Keratinocyte (primary cell): ENCODE measurements around the gene ACTN4. TPM values are rescaled to one million over a fixed set of nuclear protein-coding genes. Genes with fewer than 3 reads are reported as not detected.

Source experiments
- DNase-seq: peaks from one replicate; pipeline ENCODE4 v3.0.0-alpha.2; 2011; ENCODE audit warnings: low read depth, missing footprints, low spot score
- FAIRE-seq: peaks from 2 replicates; lab custom pipeline; 2011; peaks lifted over from hg19 to GRCh38; lab: Jason Lieb, UNC
- H2AFZ ChIP-seq: 2 replicates; pipeline ENCODE4 v1.6.0; 2012; ENCODE audit warnings: low read length, control low read depth, inconsistent platforms; ENCODE audit not compliant: control insufficient read depth
- H3K27ac ChIP-seq: 2 replicates; pipeline ENCODE4 v1.5.1; 2011; ENCODE audit warnings: low read length; ENCODE audit not compliant: control insufficient read depth, insufficient read depth
- H3K27me3 ChIP-seq: 3 replicates; pipeline ENCODE4 v1.6.0; 2011; ENCODE audit warnings: low read length; ENCODE audit not compliant: control insufficient read depth, insufficient read depth; ENCODE audit errors: extremely low read depth
- H3K36me3 ChIP-seq, 2 experiments: 2 replicates in 1 of 2; 3 replicates in 1 of 2; pipeline ENCODE4 v1.5.1; 2011; ENCODE audit warnings: low read length in 2 of 2, mild to moderate bottlenecking in 1 of 2; ENCODE audit not compliant: control insufficient read depth in 2 of 2, insufficient read depth in 2 of 2; ENCODE audit errors: extremely low read depth in 1 of 2
- H3K4me1 ChIP-seq: 3 replicates; pipeline ENCODE4 v1.5.1; 2011; ENCODE audit warnings: low read length; ENCODE audit not compliant: control insufficient read depth, insufficient read depth; ENCODE audit errors: extremely low read depth
- H3K4me2 ChIP-seq: 3 replicates; pipeline ENCODE4 v1.6.0; 2011; ENCODE audit warnings: low read depth, low read length; ENCODE audit not compliant: control insufficient read depth, insufficient read depth; ENCODE audit errors: extremely low read depth
- H3K4me3 ChIP-seq, 3 experiments: fragments of 200-600 bp in 1 of 3; sonication (generic) in 1 of 3; 2 replicates in 2 of 3; 3 replicates in 1 of 3; pipeline ENCODE4 v1.5.1; 2011 to 2016; ENCODE audit warnings: low read length in 3 of 3, mild to moderate bottlenecking in 3 of 3, control low read depth in 2 of 3, inconsistent platforms in 1 of 3, low read depth in 1 of 3, mixed read lengths in 1 of 3, mixed run types in 1 of 3, moderate library complexity in 1 of 3; ENCODE audit not compliant: control insufficient read depth in 2 of 3, insufficient read depth in 2 of 3; ENCODE audit errors: extremely low read depth in 1 of 3
- H3K79me2 ChIP-seq: 2 replicates; pipeline ENCODE4 v1.6.0; 2012; ENCODE audit warnings: low read length; ENCODE audit not compliant: control insufficient read depth, insufficient read depth
- H3K9ac ChIP-seq: 3 replicates; pipeline ENCODE4 v1.6.0; 2011; ENCODE audit warnings: low read length; ENCODE audit not compliant: control insufficient read depth, insufficient read depth; ENCODE audit errors: extremely low read depth
- H3K9me1 ChIP-seq: 3 replicates; pipeline ENCODE4 v1.6.0; 2011; ENCODE audit warnings: low read length; ENCODE audit not compliant: control insufficient read depth, insufficient read depth; ENCODE audit errors: extremely low read depth
- H3K9me3 ChIP-seq: 2 replicates; pipeline ENCODE4 v1.5.1; 2012; ENCODE audit warnings: low read depth, low read length; ENCODE audit not compliant: control insufficient read depth
- H4K20me1 ChIP-seq: 3 replicates; pipeline ENCODE4 v1.6.0; 2011; ENCODE audit warnings: low read length; ENCODE audit not compliant: control insufficient read depth, insufficient read depth; ENCODE audit errors: extremely low read depth
- EZH2 ChIP-seq: IDR thresholded peaks from one replicate; pipeline ENCODE4 v1.6.1; 2012; ENCODE audit warnings: inconsistent platforms, mild to moderate bottlenecking, low read length, moderate library complexity
- dilution Hi-C: fragments of 300-500 bp; cut with MboI; formaldehyde crosslinking; loops from one replicate; pipeline ENCODE4 v1.7.0; 2020; ENCODE audit warnings: low sequenced_read_pairs; ENCODE audit not compliant: extremely low pct_ligation_motif_present
- polyA plus RNA-seq, 5 experiments: library from polyadenylated mRNA; depleted of rRNA in 3 of 5; stranded (reverse) in 3 of 5; stranded (forward) in 1 of 5; unstranded in 1 of 5; fragments of >200 nt; gene quantifications; 1 replicate in 1 of 5; 2 replicates in 3 of 5; 3 replicates in 1 of 5; pipeline versions ENCODE4 v1.2.1 to v1.2.3, GENCODE V29; 2011 to 2012; ENCODE audit warnings: missing spikeins in 2 of 5, low read depth in 1 of 5, low replicate concordance in 1 of 5
- TF ChIP-seq, protein P1 (sequence below), 3 experiments: IDR thresholded peaks in 1 of 3; conservative IDR thresholded peaks in 1 of 3; optimal IDR thresholded peaks in 1 of 3; 2 replicates in 2 of 3; 3 replicates in 1 of 3; pipeline versions ENCODE3 to v1.5.1; 2011; ENCODE audit warnings: low read length in 3 of 3, mild to moderate bottlenecking in 3 of 3, moderate library complexity in 2 of 3, control low read depth in 1 of 3, inconsistent platforms in 1 of 3; ENCODE audit not compliant: insufficient read depth in 2 of 3; ENCODE audit errors: extremely low read depth in 1 of 3

Gene ACTN4
- polyA plus RNA-seq, 1 donor (not counting 4 experiments of a cell fraction or from before 2014, with no cell fraction given) = 463 TPM

DNA sequence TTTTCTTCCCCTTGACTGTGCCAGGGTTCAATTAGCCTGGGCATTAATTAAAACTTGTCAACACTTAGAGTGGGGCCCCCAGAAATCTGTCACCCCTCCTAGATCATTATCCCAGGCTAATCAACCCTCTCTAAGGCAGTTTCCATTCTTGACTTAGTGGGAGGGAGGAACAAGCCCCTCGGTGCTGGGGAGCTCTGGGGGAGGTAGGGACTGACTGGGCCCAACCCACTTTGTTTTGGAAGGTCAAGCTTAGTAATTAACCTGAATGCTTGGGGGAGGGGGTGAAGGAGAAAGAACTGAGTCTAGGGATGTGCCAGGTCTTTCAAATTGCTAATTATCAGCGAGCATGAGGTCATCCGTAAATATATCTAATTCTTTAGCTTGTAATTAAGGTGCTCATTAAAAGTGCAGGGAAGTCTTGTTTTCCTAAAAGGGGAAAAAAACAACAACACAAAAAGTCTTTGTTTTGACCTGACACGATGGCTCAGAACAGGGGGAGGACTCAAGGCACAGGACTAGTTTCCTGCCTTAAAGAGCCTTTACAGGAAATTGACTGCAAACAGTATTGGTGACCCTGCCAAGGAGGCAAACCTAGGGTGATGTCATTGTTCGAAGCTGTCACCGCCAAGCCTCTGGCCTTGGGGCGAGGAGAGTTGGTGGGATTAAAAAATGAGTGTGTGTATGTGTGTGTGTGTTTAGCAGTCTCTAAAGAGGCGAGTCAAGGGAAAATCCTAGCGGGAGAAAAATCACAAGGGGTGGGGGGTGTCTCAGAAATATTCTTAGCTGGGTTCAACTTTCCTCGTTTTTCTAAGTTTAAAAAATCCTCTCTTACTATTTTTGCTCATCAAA, 19.4 kb downstream of the ACTN4 start:
- peaks cover 16 to 50% of the 10 kb centered on the region in 2 experiments for H3K36me3 ChIP-seq
- no peak overlapping the region for H3K4me3 ChIP-seq
- DNase-seq = no peak
- FAIRE-seq = peak; percentile 73
- TF ChIP-seq, protein P1, sequence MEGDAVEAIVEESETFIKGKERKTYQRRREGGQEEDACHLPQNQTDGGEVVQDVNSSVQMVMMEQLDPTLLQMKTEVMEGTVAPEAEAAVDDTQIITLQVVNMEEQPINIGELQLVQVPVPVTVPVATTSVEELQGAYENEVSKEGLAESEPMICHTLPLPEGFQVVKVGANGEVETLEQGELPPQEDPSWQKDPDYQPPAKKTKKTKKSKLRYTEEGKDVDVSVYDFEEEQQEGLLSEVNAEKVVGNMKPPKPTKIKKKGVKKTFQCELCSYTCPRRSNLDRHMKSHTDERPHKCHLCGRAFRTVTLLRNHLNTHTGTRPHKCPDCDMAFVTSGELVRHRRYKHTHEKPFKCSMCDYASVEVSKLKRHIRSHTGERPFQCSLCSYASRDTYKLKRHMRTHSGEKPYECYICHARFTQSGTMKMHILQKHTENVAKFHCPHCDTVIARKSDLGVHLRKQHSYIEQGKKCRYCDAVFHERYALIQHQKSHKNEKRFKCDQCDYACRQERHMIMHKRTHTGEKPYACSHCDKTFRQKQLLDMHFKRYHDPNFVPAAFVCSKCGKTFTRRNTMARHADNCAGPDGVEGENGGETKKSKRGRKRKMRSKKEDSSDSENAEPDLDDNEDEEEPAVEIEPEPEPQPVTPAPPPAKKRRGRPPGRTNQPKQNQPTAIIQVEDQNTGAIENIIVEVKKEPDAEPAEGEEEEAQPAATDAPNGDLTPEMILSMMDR (optimal IDR thresholded peaks at IDR 0.05 in 1 of 3, IDR thresholded peaks at IDR 0.05 in 1 of 3, conservative IDR thresholded peaks at IDR 0.05 in 1 of 3; ENCODE audit: extremely low read depth in 1 of 3, insufficient read depth in 2 of 3, low read length in 3 of 3) = no peak
- TF ChIP-seq EZH2 = no peak
- H3K79me2 ChIP-seq = peaks cover 100% of the 10 kb centered on the region
- H3K4me2 ChIP-seq = peak overlapping the region; percentile 6
- no peaks in the 10 kb centered on the region for H3K9me3 ChIP-seq
- no peak overlapping the region for H2AFZ ChIP-seq
- H4K20me1 ChIP-seq = peaks cover 45% of the 10 kb centered on the region
- dilution Hi-C loops = no loop called here
- H3K27me3 ChIP-seq = no peaks in the 10 kb centered on the region
- peak overlapping the region; percentile 42 for H3K27ac ChIP-seq
- peaks cover 93% of the 10 kb centered on the region for H3K4me1 ChIP-seq
- H3K9me1 ChIP-seq = peaks cover 2% of the 10 kb centered on the region
- peak overlapping the region; percentile 38 for H3K9ac ChIP-seq

DNA sequence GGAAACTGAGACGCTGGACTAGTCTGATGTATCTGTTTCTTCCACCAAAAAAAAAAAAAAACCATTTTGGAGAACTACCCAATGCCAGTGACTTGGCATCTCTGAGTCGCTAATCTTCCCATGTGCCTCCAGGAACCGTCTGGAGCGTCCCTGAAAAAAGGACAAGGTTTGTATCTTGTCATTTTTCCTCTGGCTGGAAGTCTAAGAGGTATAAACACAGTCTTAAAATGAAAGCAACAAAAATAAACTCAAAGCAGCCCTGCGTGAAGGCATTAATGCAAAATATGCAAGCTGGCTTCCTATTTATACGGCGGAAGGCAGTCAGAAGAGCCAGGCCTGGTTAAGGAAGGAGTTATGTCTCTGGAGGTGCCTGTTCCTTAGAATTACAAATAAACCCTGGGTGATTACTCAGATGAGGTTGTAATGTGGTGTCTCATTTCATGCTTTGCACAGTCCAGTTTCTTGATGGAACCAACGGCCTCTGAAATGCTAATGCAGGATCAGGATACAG, 20.3 kb downstream of the ACTN4 start:
- peak overlapping the region; percentile 42 for H3K27ac ChIP-seq
- peak; percentile 5 for FAIRE-seq
- peaks cover 44% of the 10 kb centered on the region for H4K20me1 ChIP-seq
- peaks cover 86% of the 10 kb centered on the region for H3K4me1 ChIP-seq
- H3K36me3 ChIP-seq = peaks cover 14 to 51% of the 10 kb centered on the region in 2 experiments
- H3K9ac ChIP-seq = peak overlapping the region; percentile 28
- H3K79me2 ChIP-seq = peaks cover 98% of the 10 kb centered on the region
- H3K4me2 ChIP-seq = no peak overlapping the region
- H3K9me3 ChIP-seq = no peaks in the 10 kb centered on the region
- peaks cover 2% of the 10 kb centered on the region for H3K9me1 ChIP-seq
- no peak for DNase-seq
- H2AFZ ChIP-seq = no peak overlapping the region
- TF ChIP-seq, protein P1 (optimal IDR thresholded peaks at IDR 0.05 in 1 of 3, IDR thresholded peaks at IDR 0.05 in 1 of 3, conservative IDR thresholded peaks at IDR 0.05 in 1 of 3; ENCODE audit: extremely low read depth in 1 of 3, insufficient read depth in 2 of 3, low read length in 3 of 3) = no peak
- TF ChIP-seq EZH2 = no peak
- no peaks in the 10 kb centered on the region for H3K27me3 ChIP-seq
- no peak overlapping the region for H3K4me3 ChIP-seq
- dilution Hi-C loops = no loop called here
